NB4 (cell line): ENCODE data around the gene RFXANK.

Source experiments
- DNase-seq: peaks from one replicate; pipeline ENCODE4 v3.0.0; 2010; ENCODE audit warnings: low read depth
- H3K4me3 ChIP-seq: one replicate; pipeline ENCODE4 v1.5.1; 2011; ENCODE audit warnings: mild to moderate bottlenecking, low read depth, low read length, moderate library complexity
- MYC ChIP-seq: IDR thresholded peaks from 2 replicates; pipeline ENCODE4 v1.6.1; 2011; ENCODE audit warnings: low read depth, low read length
- POLR2A ChIP-seq: IDR thresholded peaks from 2 replicates; pipeline ENCODE4 v1.6.1; 2011; ENCODE audit warnings: mild to moderate bottlenecking; ENCODE audit not compliant: insufficient read length; ENCODE audit errors: extremely low read depth
- TF ChIP-seq, protein P1 (sequence below): IDR thresholded peaks from 2 replicates; pipeline ENCODE4 v1.6.1; 2011; ENCODE audit warnings: low read depth, low read length
- TF ChIP-seq, protein P2 (sequence below): IDR thresholded peaks from one replicate; pipeline ENCODE4 v1.5.1; 2012; ENCODE audit warnings: low read depth, low read length

RFXANK gene

DNA sequence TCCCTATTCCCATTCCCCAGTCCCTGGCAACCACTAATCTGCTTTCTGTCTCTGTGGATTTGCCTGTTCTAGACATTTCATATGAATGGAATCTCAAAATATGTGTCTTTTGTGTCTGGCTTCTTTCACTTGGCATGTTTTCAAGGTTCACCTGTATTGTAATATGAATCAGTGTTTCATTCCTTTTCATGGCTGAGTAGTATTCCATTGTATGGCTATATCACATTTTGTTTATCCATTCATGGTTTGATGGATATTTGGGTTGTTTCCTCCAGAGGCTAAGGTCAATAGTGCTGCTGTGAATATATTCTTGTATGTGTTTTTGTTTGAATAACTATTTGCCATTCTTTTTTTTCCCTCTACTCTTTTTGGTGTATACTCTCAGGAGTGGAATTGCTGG is 44.1 kb downstream of the RFXANK start:
- TF ChIP-seq POLR2A, result no peak
- TF ChIP-seq, protein P1, sequence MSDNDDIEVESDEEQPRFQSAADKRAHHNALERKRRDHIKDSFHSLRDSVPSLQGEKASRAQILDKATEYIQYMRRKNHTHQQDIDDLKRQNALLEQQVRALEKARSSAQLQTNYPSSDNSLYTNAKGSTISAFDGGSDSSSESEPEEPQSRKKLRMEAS, result no peak
- no peak overlapping the region for H3K4me3 ChIP-seq
- no peak for DNase-seq

DNA sequence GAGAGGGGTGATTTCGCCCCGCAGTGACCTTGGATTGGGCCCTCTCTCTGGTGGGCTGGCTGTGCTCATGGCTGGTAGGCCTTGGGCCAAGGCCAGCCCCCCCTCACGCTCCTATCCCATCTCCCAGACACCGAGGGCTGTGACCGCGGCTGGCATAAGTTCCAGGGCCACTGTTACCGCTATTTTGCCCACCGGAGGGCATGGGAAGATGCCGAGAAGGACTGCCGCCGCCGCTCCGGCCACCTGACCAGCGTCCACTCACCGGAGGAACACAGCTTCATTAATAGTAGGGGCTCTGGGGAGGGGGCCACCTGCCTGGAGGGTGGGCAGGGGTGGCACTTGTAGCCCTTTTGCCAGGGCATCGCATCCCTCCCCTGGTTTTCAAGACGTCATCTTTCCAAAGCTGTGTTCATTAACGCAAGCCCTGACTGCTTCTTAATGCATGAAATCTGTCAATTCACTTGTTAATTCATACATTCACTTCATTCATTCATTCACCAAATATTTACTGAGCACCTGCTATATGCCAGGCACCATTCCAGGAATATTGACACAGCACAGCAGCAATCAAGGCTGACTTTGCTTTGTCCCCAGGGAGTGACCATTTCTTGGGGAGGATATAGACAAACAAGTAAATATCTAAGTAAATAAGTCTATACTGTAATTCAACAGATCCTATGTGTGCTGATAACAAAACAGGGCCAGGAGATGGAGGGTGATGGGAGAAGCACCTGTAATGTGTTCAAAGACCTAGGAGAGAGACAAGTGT is 46.3 kb downstream of the RFXANK start:
- no peak overlapping the region for H3K4me3 ChIP-seq
- no peak for DNase-seq
- no peak for TF ChIP-seq MYC
- TF ChIP-seq, protein P1, result no peak
- TF ChIP-seq, protein P2, sequence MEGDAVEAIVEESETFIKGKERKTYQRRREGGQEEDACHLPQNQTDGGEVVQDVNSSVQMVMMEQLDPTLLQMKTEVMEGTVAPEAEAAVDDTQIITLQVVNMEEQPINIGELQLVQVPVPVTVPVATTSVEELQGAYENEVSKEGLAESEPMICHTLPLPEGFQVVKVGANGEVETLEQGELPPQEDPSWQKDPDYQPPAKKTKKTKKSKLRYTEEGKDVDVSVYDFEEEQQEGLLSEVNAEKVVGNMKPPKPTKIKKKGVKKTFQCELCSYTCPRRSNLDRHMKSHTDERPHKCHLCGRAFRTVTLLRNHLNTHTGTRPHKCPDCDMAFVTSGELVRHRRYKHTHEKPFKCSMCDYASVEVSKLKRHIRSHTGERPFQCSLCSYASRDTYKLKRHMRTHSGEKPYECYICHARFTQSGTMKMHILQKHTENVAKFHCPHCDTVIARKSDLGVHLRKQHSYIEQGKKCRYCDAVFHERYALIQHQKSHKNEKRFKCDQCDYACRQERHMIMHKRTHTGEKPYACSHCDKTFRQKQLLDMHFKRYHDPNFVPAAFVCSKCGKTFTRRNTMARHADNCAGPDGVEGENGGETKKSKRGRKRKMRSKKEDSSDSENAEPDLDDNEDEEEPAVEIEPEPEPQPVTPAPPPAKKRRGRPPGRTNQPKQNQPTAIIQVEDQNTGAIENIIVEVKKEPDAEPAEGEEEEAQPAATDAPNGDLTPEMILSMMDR, result no peak
- TF ChIP-seq POLR2A, result no peak

DNA sequence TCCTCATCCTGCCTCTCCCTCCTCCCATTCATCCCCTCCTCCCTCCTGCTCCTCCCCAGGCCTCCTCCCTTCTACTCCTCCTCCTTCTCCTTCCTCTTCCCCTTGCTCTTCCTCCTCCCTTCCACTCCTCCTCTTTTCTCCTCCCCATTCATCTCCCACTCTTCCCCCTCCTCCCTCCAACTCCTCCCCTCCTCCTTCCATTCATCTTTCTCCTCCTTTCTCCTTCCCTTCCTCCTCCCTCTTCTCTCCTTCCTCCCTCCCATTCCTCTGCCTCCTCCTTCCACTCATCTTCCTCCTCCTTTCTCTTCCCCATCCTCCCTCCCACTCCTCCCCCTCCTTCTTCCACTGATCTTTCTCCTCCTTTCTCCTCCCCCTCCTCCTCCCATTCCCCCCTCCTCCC is 47.6 kb downstream of the RFXANK start:
- TF ChIP-seq, protein P2, result no peak
- TF ChIP-seq, protein P1, result no peak
- DNase-seq, result no peak
- no peak overlapping the region for H3K4me3 ChIP-seq

DNA sequence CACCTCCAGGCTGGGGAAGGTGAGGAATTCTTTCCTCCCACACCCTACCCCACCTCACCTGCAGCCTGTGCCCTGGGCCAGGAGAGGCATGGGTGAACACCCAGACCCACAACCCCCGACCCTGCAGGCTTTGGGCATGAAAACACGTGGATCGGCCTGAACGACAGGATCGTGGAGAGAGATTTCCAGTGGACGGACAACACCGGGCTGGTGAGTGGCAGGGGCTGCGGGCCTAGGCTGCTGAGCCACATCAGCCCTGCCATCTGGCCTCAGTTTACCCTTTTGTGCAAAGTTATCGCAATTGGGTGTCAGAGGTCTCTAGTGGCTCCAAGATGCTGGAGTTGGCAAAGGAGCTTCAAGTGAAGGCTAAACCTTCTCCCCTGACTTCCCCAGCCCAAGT is 48.4 kb downstream of the RFXANK start:
- no peak for DNase-seq
- no peak overlapping the region for H3K4me3 ChIP-seq
- TF ChIP-seq, protein P2, result no peak
- TF ChIP-seq, protein P1, result no peak
- no peak for TF ChIP-seq MYC
- no peak for TF ChIP-seq POLR2A

DNA sequence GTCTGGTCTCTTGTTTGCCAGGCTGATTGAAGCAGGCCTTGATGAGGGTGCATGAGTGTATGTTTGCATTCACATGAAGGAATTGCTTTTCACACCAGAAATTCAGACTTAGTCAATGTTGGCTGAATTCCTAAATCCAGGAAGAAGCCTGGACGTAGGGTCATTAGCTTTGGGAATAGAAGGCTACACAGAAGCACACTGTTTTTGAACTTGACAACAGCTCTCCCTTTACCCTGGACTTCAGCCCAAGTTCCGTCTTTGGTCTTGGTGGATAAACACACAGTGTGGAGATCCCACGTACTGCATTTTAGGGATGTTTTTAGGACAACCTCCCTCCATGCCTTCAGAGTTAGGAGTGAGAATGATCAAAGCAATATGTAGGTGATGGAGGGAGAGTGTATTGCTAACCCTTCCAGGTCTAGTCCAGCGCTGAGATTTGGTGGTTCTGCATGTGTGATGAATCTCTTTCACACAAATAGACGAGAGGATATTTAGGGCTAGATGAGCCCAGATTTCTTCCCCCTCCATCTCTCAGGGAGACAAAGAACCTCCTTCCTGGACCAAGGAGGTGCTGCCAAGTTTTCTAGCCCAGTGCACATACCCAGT is 58.2 kb downstream of the RFXANK start:
- no peak for DNase-seq
- no peak for TF ChIP-seq POLR2A
- TF ChIP-seq, protein P1, result no peak
- TF ChIP-seq, protein P2, result no peak
- TF ChIP-seq MYC, result no peak
- no peak overlapping the region for H3K4me3 ChIP-seq
